Neuronal stem cell (in vitro differentiated cells): ENCODE data around the gene HDDC3.

Source experiments
- DNase-seq: peaks from one replicate; pipeline ENCODE4 v3.0.0-alpha.2; 2013; ENCODE audit warnings: low spot score
- H2AFZ ChIP-seq: one replicate; pipeline ENCODE4 v1.6.1; 2013; ENCODE audit warnings: mild to moderate bottlenecking, low read length, inconsistent platforms
- H2AK5ac ChIP-seq: 2 replicates; pipeline ENCODE4 v1.6.1; 2013; ENCODE audit warnings: low read depth, mild to moderate bottlenecking, inconsistent platforms, low read length, moderate library complexity, mixed read lengths
- H2BK120ac ChIP-seq: 2 replicates; pipeline ENCODE4 v1.6.1; 2013; ENCODE audit warnings: low read depth, mild to moderate bottlenecking, inconsistent platforms, low read length, moderate library complexity, mixed read lengths
- H2BK12ac ChIP-seq: one replicate; pipeline ENCODE4 v1.6.1; 2013; ENCODE audit warnings: low read length, inconsistent platforms
- H2BK15ac ChIP-seq: 2 replicates; pipeline ENCODE4 v1.6.1; 2013; ENCODE audit warnings: mild to moderate bottlenecking, low read length, inconsistent platforms, mixed read lengths
- H2BK5ac ChIP-seq: one replicate; pipeline ENCODE4 v1.6.1; 2013; ENCODE audit warnings: inconsistent platforms, mild to moderate bottlenecking, low read length, moderate library complexity
- H3K14ac ChIP-seq: one replicate; pipeline ENCODE4 v1.6.1; 2013; ENCODE audit warnings: low read length, inconsistent platforms
- H3K18ac ChIP-seq: 2 replicates; pipeline ENCODE4 v1.6.1; 2013; ENCODE audit warnings: low read length, inconsistent platforms
- H3K23ac ChIP-seq: 2 replicates; pipeline ENCODE4 v1.6.1; 2013; ENCODE audit warnings: low read depth, mild to moderate bottlenecking, mixed read lengths, low read length, inconsistent platforms; ENCODE audit not compliant: poor library complexity
- H3K27ac ChIP-seq: replicated peaks from 3 replicates; pipeline ENCODE4 v1.5.1; 2013; ENCODE audit warnings: low read length, inconsistent platforms
- H3K27me3 ChIP-seq, 3 experiments: 2 replicates each; pipeline ENCODE4 v1.6.1; 2013; ENCODE audit warnings: low read length in 3 of 3, mild to moderate bottlenecking in 2 of 3, inconsistent platforms in 1 of 3, low read depth in 1 of 3, mixed read lengths in 1 of 3, moderate library complexity in 1 of 3; ENCODE audit not compliant: control insufficient read depth in 3 of 3, insufficient read depth in 3 of 3
- H3K36me3 ChIP-seq, 2 donors: replicated peaks in 1 of 2; 2 replicates each; pipeline ENCODE4 v1.6.1; 2013; ENCODE audit warnings: low read length in 2 of 2; ENCODE audit not compliant: control insufficient read depth in 2 of 2, insufficient read depth in 2 of 2
- H3K4ac ChIP-seq: 2 replicates; pipeline ENCODE4 v1.6.1; 2013; ENCODE audit warnings: inconsistent platforms, mild to moderate bottlenecking, low read length, moderate library complexity
- H3K4me1 ChIP-seq, 2 donors: 1 replicate in 1 of 2; 2 replicates in 1 of 2; pipeline ENCODE4 v1.6.1; 2013; ENCODE audit warnings: low read length in 2 of 2, low read depth in 1 of 2; ENCODE audit not compliant: control insufficient read depth in 2 of 2, insufficient read depth in 1 of 2
- H3K4me2 ChIP-seq: one replicate; pipeline ENCODE4 v1.6.1; 2013; ENCODE audit warnings: mild to moderate bottlenecking, low read length, inconsistent platforms; ENCODE audit not compliant: insufficient read depth, poor library complexity, severe bottlenecking
- H3K4me3 ChIP-seq, 2 donors: 2 replicates each; pipeline ENCODE4 v1.5.1; 2013; ENCODE audit warnings: low read length in 2 of 2, mild to moderate bottlenecking in 2 of 2, inconsistent platforms in 1 of 2, moderate library complexity in 1 of 2
- H3K79me1 ChIP-seq: one replicate; pipeline ENCODE4 v1.6.1; 2013; ENCODE audit warnings: low read depth, mild to moderate bottlenecking, inconsistent platforms, low read length, moderate library complexity
- H3K9ac ChIP-seq: one replicate; pipeline ENCODE4 v1.6.1; 2013; ENCODE audit warnings: mild to moderate bottlenecking, low read depth, low read length, inconsistent platforms; ENCODE audit not compliant: poor library complexity
- H3K9me3 ChIP-seq, 2 donors: replicated peaks in 1 of 2; 2 replicates each; pipeline versions ENCODE3 to v1.6.1; 2013; ENCODE audit warnings: low read length in 2 of 2, mild to moderate bottlenecking in 2 of 2, inconsistent platforms in 1 of 2, low read depth in 1 of 2, mixed read lengths in 1 of 2, moderate library complexity in 1 of 2; ENCODE audit not compliant: control insufficient read depth in 2 of 2, insufficient read depth in 1 of 2
- H4K8ac ChIP-seq: one replicate; pipeline ENCODE4 v1.6.1; 2013; ENCODE audit warnings: low read depth, mild to moderate bottlenecking, inconsistent platforms, low read length, moderate library complexity
- H4K91ac ChIP-seq: one replicate; pipeline ENCODE4 v1.6.1; 2013; ENCODE audit warnings: low read length, low read depth, mild to moderate bottlenecking, inconsistent platforms; ENCODE audit not compliant: poor library complexity
- WGBS, 2 donors: extraction: QIAGEN DNeasy Blood & Tissue Kit; methylation state at CpG; one replicate each; pipeline ENCODE4 v1.1.7; 2013; ENCODE audit warnings: missing lambda C conversion rate in 2 of 2, mixed read lengths in 1 of 2; ENCODE audit not compliant: insufficient read length in 2 of 2, insufficient replicate concordance in 1 of 2; ENCODE audit errors: extremely low coverage in 2 of 2; 5-methylcytosine and 5-hydroxymethylcytosine counted together

Gene HDDC3

DNA sequence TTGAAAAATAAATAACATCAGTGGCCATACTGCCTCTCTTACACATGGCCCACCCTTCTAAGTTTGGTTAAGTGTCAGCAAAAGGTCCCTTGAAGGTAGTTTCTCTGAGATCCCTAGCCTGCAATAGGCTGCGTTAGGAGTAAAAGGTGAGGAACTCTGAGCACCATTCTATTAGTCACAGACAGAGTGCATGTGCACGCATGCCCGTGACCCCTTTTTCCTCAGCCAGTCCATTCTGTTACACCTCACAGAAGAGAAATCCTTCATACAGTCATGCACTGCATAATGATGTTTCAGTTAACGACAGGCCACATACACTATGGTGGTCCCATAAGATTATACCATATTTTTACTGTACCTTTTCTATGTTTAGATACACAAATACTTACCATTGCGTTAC is 34.9 kb upstream of the HDDC3 start:
- H2BK120ac ChIP-seq = no peak overlapping the region
- no peak overlapping the region for H2AK5ac ChIP-seq
- no peak overlapping the region for H2BK5ac ChIP-seq
- H3K4me1 ChIP-seq = no peaks in the 10 kb centered on the region
- H4K91ac ChIP-seq = no peak overlapping the region
- no peak overlapping the region for H3K23ac ChIP-seq
- DNase-seq = no peak
- no peak overlapping the region for H3K4me2 ChIP-seq
- WGBS, 2 donors = no CpG with 5 or more reads among the region's 5 CpGs
- H3K79me1 ChIP-seq = no peaks in the 10 kb centered on the region
- H2BK12ac ChIP-seq = no peak overlapping the region
- peaks cover 47 to 95% of the 10 kb centered on the region in 2 donors for H3K36me3 ChIP-seq
- H4K8ac ChIP-seq = no peak overlapping the region
- no peak overlapping the region for H2AFZ ChIP-seq
- H3K4me3 ChIP-seq = no peak overlapping the region
- H2BK15ac ChIP-seq = no peak overlapping the region
- H3K9me3 ChIP-seq = no peaks in the 10 kb centered on the region
- no peak overlapping the region for H3K4ac ChIP-seq
- H3K18ac ChIP-seq = no peak overlapping the region
- H3K27ac ChIP-seq = no peak overlapping the region
- no peak overlapping the region for H3K9ac ChIP-seq
- no peak overlapping the region for H3K14ac ChIP-seq
- H3K27me3 ChIP-seq = no peaks in the 10 kb centered on the region

GRCh38 chr15:90966262-90966661 is 33.9 kb upstream of the HDDC3 start:
- no peak overlapping the region for H3K4me2 ChIP-seq
- no peak overlapping the region for H2AFZ ChIP-seq
- H4K91ac ChIP-seq = no peak overlapping the region
- no peak overlapping the region for H2BK120ac ChIP-seq
- no peak overlapping the region for H3K23ac ChIP-seq
- H3K79me1 ChIP-seq = no peaks in the 10 kb centered on the region
- H3K18ac ChIP-seq = no peak overlapping the region
- WGBS, 2 donors = no CpG with 5 or more reads among the region's 9 CpGs
- H3K4ac ChIP-seq = no peak overlapping the region
- H3K36me3 ChIP-seq = peaks cover 48 to 100% of the 10 kb centered on the region in 2 donors
- H2BK12ac ChIP-seq = no peak overlapping the region
- H3K27ac ChIP-seq = no peak overlapping the region
- H3K4me1 ChIP-seq = no peaks in the 10 kb centered on the region
- H3K14ac ChIP-seq = no peak overlapping the region
- no peak overlapping the region for H2BK5ac ChIP-seq
- no peaks in the 10 kb centered on the region for H3K27me3 ChIP-seq
- no peak overlapping the region for H3K9ac ChIP-seq
- DNase-seq = no peak
- no peak overlapping the region for H4K8ac ChIP-seq
- no peak overlapping the region for H2AK5ac ChIP-seq
- H3K9me3 ChIP-seq = no peaks in the 10 kb centered on the region
- H3K4me3 ChIP-seq = no peak overlapping the region
- no peak overlapping the region for H2BK15ac ChIP-seq

DNA sequence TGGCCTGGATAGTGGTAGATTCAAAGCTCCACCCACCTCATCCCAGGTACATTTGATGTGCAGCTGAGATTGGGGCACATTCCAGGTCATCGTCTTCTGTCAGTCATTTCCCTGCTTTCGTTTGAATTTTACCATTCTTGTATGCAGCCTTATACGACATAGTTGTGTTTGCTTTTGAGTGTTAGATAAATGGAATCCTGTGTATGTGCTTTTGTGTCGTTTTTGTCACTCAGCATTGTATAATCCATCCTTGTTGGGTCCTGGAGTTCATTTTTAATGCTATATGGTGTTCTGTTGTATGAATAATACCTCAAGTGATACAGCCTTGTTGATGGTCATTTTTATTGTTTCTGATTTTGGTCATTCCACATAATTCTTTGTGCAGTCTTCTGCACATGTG is 29.7 kb upstream of the HDDC3 start:
- no peak for DNase-seq
- H3K36me3 ChIP-seq = peaks cover 27 to 70% of the 10 kb centered on the region in 2 donors
- no CpG with 5 or more reads among the region's 4 CpGs for WGBS, 2 donors

GRCh38 chr15:90960298-90961091 is 28.1 kb upstream of the HDDC3 start:
- Histone ChIP-seq H4K8ac (no peak overlapping the region), H3K4me3 (no peak overlapping the region), H3K27me3 (peaks cover 0 to 4% (median 0%) of the 10 kb centered on the region in 3 experiments), H2BK5ac (no peak overlapping the region), H3K9me3 (no peaks in the 10 kb centered on the region), H3K4me1 (peaks cover 0 to 10% of the 10 kb centered on the region in 2 donors), H3K23ac (peak overlapping the region; percentile 86), H3K4ac (no peak overlapping the region), H3K27ac (no peak overlapping the region), H4K91ac (no peak overlapping the region), H3K4me2 (no peak overlapping the region), H2AFZ (no peak overlapping the region), H3K79me1 (peaks cover 8% of the 10 kb centered on the region), H3K9ac (no peak overlapping the region), H3K18ac (no peak overlapping the region), H2AK5ac (no peak overlapping the region), H2BK120ac (no peak overlapping the region), H3K36me3 (peaks cover 16 to 55% of the 10 kb centered on the region in 2 donors), H3K14ac (no peak overlapping the region), H2BK15ac (no peak overlapping the region), H2BK12ac (no peak overlapping the region)
- no peak for DNase-seq
- no CpG with 5 or more reads among the region's 20 CpGs for WGBS, 2 donors

More for the DNA sequence above, 29.7 kb upstream of the HDDC3 start:
- Histone ChIP-seq H3K4me1 (peaks cover 0 to 7% of the 10 kb centered on the region in 2 donors), H3K4me2 (no peak overlapping the region), H3K79me1 (peaks cover 6% of the 10 kb centered on the region), H3K4ac (no peak overlapping the region), H4K8ac (no peak overlapping the region), H3K9me3 (no peaks in the 10 kb centered on the region), H2BK5ac (no peak overlapping the region), H2BK12ac (no peak overlapping the region), H3K27ac (no peak overlapping the region), H3K9ac (no peak overlapping the region), H3K18ac (no peak overlapping the region), H3K4me3 (no peak overlapping the region), H2BK120ac (no peak overlapping the region), H3K27me3 (peaks cover 0 to 2% (median 0%) of the 10 kb centered on the region in 3 experiments), H3K23ac (no peak overlapping the region), H2AFZ (no peak overlapping the region), H3K14ac (no peak overlapping the region), H4K91ac (no peak overlapping the region), H2BK15ac (no peak overlapping the region), H2AK5ac (no peak overlapping the region)
